OCI-LY7 (cell line): ENCODE results near the gene NR1I2. TPM values are rescaled to one million over a fixed set of nuclear protein-coding genes. Genes with fewer than 3 reads are reported as not detected.

Experiments
- BruUV-seq: library from RNA; stranded (reverse); fragments of 400-500 nt; replicated peaks from 2 replicates; lab custom pipeline; 2021; lab: Mats Ljungman, UMichigan
- CTCF ChIA-PET: fragments of 300-600 bp; sonication (Branson Sonifier 250); formaldehyde crosslinking; loops from one replicate; lab custom pipeline; 2022; ENCODE audit warnings: antibody characterized with exemption; ENCODE audit not compliant: unreplicated experiment; lab: Charles Lee
- POLR2A ChIA-PET: fragments of 300-600 bp; sonication (Branson Sonifier 250); formaldehyde crosslinking; loops from one replicate; lab custom pipeline; 2022; ENCODE audit warnings: antibody characterized with exemption; lab: Charles Lee
- DNase-seq: peaks from one replicate; pipeline ENCODE4 v3.0.0-alpha.2; 2015; ENCODE audit warnings: low spot score
- H2AFZ ChIP-seq: fragments of 200-600 bp; sonication (generic), shearing (Covaris generic); 2 replicates; pipeline ENCODE4 v1.6.1; 2014; ENCODE audit warnings: mild to moderate bottlenecking, antibody characterized with exemption, low read length, moderate library complexity
- H3K27ac ChIP-seq: fragments of 200-600 bp; sonication (generic); 2 replicates; pipeline ENCODE4 v1.5.1; 2014; ENCODE audit warnings: mixed run types, low read depth, mild to moderate bottlenecking, moderate library complexity, low read length, inconsistent platforms; ENCODE audit not compliant: poor library complexity, severe bottlenecking
- H3K36me3 ChIP-seq: fragments of 200-600 bp; sonication (generic); 2 replicates; pipeline ENCODE4 v1.6.1; 2014; ENCODE audit warnings: mild to moderate bottlenecking, antibody characterized with exemption, low read length, moderate library complexity, mixed read lengths; ENCODE audit not compliant: insufficient read depth
- H3K4me1 ChIP-seq: fragments of 200-600 bp; sonication (generic); 2 replicates; pipeline ENCODE4 v1.5.1; 2014; ENCODE audit warnings: mild to moderate bottlenecking, low read length; ENCODE audit not compliant: insufficient read depth, poor library complexity, severe bottlenecking
- H3K4me2 ChIP-seq: fragments of 200-600 bp; sonication (generic); 2 replicates; pipeline ENCODE4 v1.6.1; 2014; ENCODE audit warnings: mild to moderate bottlenecking, low read length
- H3K4me3 ChIP-seq: fragments of 200-600 bp; sonication (generic); 2 replicates; pipeline ENCODE4 v1.5.1; 2014; ENCODE audit warnings: mild to moderate bottlenecking, low read depth, low read length; ENCODE audit not compliant: poor library complexity, severe bottlenecking
- H3K79me2 ChIP-seq: fragments of 200-600 bp; sonication (generic); 2 replicates; pipeline ENCODE4 v1.6.1; 2016; ENCODE audit warnings: low read depth, mild to moderate bottlenecking, low read length, moderate library complexity, mixed read lengths; ENCODE audit not compliant: insufficient read depth
- H3K9me2 ChIP-seq: fragments of 200-600 bp; sonication (generic); 2 replicates; pipeline ENCODE4 v1.6.1; 2016; ENCODE audit warnings: mild to moderate bottlenecking, low read length, mixed read lengths; ENCODE audit not compliant: insufficient read depth
- H3K9me3 ChIP-seq: fragments of 200-600 bp; sonication (generic); 2 replicates; pipeline ENCODE4 v1.6.1; 2014; ENCODE audit warnings: mild to moderate bottlenecking, mixed run types, low read length, mixed read lengths
- H4K20me1 ChIP-seq: fragments of 200-600 bp; sonication (generic); 2 replicates; pipeline ENCODE4 v1.6.1; 2014; ENCODE audit warnings: mild to moderate bottlenecking, antibody characterized with exemption, low read length, moderate library complexity, mixed read lengths; ENCODE audit not compliant: insufficient read depth
- EZH2phosphoT487 ChIP-seq: fragments of 200-600 bp; sonication (generic); IDR thresholded peaks from 2 replicates; pipeline ENCODE4 v1.6.1; 2018; ENCODE audit warnings: low read depth, borderline replicate concordance, mild to moderate bottlenecking, mixed run types, antibody characterized with exemption, low read length, moderate library complexity, mixed read lengths
- intact Hi-C: fragments of 100-400 bp; cut with micrococcal nuclease; formaldehyde crosslinking; loops from one replicate; pipeline ENCODE4 v1.10.0; 2022; ENCODE audit not compliant: unreplicated experiment
- total RNA-seq, 2 experiments: library from RNA; depleted of rRNA in 1 of 2; stranded (reverse); fragments of >200 nt in 1 of 2; shearing (Covaris generic) in 1 of 2; gene quantifications; 2 replicates each; pipeline ENCODE4 v1.2.3, GENCODE V29; 2014 to 2022
- TF ChIP-seq, protein P1 (sequence below): fragments of 200-600 bp; sonication (generic); conservative IDR thresholded peaks from 2 replicates; pipeline ENCODE4 v1.5.1; 2014; ENCODE audit warnings: mild to moderate bottlenecking, antibody characterized with exemption, low read length, moderate library complexity, mixed read lengths

The NR1I2 gene
- total RNA-seq, 2 experiments from 2014 or later, result not detected

- Histone ChIP-seq H3K27ac (no peak overlapping the region), H3K4me2 (no peak overlapping the region), H3K4me3 (no peak overlapping the region), H3K4me1 (no peaks in the 10 kb centered on the region), H3K9me2 (no peaks in the 10 kb centered on the region), H3K9me3 (no peaks in the 10 kb centered on the region), H3K79me2 (no peaks in the 10 kb centered on the region), H4K20me1 (no peaks in the 10 kb centered on the region), H3K36me3 (no peaks in the 10 kb centered on the region), H2AFZ (no peak overlapping the region)
- intact Hi-C loops, result loop anchor here (10.0 kb wide), 1 partner anchor 368 kb away; no protein-coding TSS in a partner anchor
- ChIA-PET CTCF (interaction anchor here (0.5 kb wide), 1 partner anchor 49 kb away, joined by 3 read pairs; no protein-coding TSS in a partner anchor), POLR2A (no interaction called here)
- TF ChIP-seq, protein P1, sequence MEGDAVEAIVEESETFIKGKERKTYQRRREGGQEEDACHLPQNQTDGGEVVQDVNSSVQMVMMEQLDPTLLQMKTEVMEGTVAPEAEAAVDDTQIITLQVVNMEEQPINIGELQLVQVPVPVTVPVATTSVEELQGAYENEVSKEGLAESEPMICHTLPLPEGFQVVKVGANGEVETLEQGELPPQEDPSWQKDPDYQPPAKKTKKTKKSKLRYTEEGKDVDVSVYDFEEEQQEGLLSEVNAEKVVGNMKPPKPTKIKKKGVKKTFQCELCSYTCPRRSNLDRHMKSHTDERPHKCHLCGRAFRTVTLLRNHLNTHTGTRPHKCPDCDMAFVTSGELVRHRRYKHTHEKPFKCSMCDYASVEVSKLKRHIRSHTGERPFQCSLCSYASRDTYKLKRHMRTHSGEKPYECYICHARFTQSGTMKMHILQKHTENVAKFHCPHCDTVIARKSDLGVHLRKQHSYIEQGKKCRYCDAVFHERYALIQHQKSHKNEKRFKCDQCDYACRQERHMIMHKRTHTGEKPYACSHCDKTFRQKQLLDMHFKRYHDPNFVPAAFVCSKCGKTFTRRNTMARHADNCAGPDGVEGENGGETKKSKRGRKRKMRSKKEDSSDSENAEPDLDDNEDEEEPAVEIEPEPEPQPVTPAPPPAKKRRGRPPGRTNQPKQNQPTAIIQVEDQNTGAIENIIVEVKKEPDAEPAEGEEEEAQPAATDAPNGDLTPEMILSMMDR, result no peak
- TF ChIP-seq EZH2phosphoT487, result no peak
- BruUV-seq, result no TSS peak
- DNase-seq, result no peak
These were observed 45.1 kb downstream of the NR1I2 start for GRCh38 chr3:119826711-119827608.

DNA sequence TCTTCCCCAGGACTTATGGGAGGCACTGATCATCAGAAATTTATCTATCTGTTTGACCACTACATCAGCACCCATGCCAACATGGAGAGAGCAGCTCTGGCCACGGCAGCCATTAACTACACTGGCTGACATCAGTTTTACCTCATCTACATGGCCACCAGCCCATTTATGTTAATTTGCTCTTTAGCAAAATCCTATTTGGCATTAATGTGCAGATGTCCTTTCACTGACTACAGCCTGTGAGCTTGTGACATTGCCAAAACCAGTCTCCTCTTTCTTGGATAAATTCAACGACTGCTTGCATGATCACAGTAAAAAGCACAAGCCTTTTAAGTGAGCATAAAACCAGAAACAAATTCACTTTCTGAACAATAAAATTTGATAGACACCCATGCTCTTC is 47.5 kb downstream of the NR1I2 start:
- H3K4me3 ChIP-seq, result no peak overlapping the region
- intact Hi-C loops, result loop anchor here (10.0 kb wide), 1 partner anchor 365 kb away; no protein-coding TSS in a partner anchor
- H3K9me3 ChIP-seq, result no peaks in the 10 kb centered on the region
- H3K36me3 ChIP-seq, result no peaks in the 10 kb centered on the region
- ChIA-PET CTCF (no interaction called here), POLR2A (interaction anchor here (0.7 to 1.1 kb wide), 3 partner anchors 10 to 133 kb away, joined by 3 to 5 read pairs (median 4); no protein-coding TSS in a partner anchor)
- H3K4me2 ChIP-seq, result no peak overlapping the region
- no peak for DNase-seq
- H3K79me2 ChIP-seq, result no peaks in the 10 kb centered on the region
- no peaks in the 10 kb centered on the region for H3K4me1 ChIP-seq
- H3K27ac ChIP-seq, result no peak overlapping the region
- no peak overlapping the region for H2AFZ ChIP-seq
- H3K9me2 ChIP-seq, result no peaks in the 10 kb centered on the region
- TF ChIP-seq, protein P1, result no peak
- no peak for TF ChIP-seq EZH2phosphoT487
- BruUV-seq, result no TSS peak
- H4K20me1 ChIP-seq, result no peaks in the 10 kb centered on the region
